Cardiac fibroblast (primary cell): ENCODE results near the gene CHST4.
"Not testable (repeated sequence)": the region's sequence is repeated elsewhere in the genome, so short reads cannot be mapped to it uniquely, and the experiment has no call there.

ENCODE experiments used
- DNase-seq, 2 donors: peaks; one replicate each; pipeline versions ENCODE4 v3.0.0 to v3.0.0-alpha.2; 2010; ENCODE audit warnings: low read depth in 2 of 2
- H3K4me3 ChIP-seq, 2 donors: replicated peaks in 1 of 2; 1 replicate in 1 of 2; 2 replicates in 1 of 2; pipeline ENCODE4 v1.5.1; 2011; ENCODE audit warnings: low read depth in 2 of 2, low read length in 2 of 2, mild to moderate bottlenecking in 2 of 2, moderate library complexity in 1 of 2
- CTCF ChIP-seq: IDR thresholded peaks from one replicate; pipeline ENCODE4 v1.5.1; 2011; ENCODE audit warnings: low read depth, mild to moderate bottlenecking, low read length, inconsistent platforms

The CHST4 gene

DNA sequence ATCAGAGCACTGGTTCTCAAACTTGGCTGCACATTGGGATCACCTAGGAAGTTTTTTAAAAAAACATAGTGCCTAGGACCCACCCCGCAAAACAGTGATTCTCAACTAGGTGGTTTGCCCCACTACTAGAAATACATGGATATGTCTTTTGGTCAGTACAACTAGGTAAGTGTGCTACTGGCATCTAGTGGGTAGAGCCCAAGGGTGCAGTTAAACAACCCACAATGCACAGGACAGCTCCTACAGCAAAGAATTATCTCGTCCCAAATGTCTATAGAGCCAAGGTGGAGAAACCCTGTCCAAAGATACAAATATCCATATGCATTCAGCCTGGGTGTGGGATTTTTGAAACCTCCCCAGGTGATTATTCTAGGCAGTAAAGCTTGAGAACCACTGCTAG, 25.3 kb upstream of the CHST4 start:
- no peak for TF ChIP-seq CTCF
- no peak overlapping the region for H3K4me3 ChIP-seq
- no peak for DNase-seq

DNA sequence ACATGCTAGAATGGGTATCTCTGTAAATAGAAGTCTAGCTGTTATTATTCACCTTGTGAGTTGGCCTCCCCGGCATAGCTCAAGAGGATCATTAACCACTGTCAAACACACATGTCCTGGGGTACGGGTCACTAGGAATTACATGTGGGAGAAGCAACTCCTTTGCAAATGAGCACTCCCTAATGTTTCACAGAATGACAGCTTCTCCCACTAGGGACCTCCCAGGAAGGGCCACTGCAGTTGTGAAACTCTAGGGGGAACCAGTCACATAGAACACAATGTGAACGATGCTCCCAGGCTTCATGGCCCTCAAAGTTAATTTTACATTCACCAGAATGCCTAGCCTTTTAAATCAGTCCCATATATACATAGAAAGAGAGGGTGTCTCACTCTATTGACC, 24.7 kb upstream of the CHST4 start:
- no peak for DNase-seq
- no peak for TF ChIP-seq CTCF
- H3K4me3 ChIP-seq, result no peak overlapping the region

DNA sequence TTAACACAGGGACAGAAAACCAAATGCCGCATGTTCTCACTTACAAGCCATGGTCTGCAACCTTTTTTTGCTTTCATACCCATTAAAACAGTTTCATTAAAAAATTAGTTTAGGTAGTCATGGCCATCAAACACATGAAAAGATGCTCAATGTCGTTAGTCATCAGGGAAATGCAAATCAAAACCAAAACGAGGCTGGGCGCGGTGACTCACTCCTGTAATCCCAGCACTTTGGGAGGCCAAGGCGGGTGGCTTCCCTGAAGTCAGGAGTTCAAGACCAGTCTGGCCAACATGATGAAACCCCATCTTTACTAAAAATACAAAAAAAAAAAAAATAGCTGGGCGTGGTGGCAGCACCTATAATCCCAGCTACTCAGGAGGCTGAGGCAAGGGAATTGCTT, 22.2 kb upstream of the CHST4 start:
- H3K4me3 ChIP-seq, result not testable (repeated sequence)
- DNase-seq, result peak in 1 of 2 donors; percentile 5

DNA sequence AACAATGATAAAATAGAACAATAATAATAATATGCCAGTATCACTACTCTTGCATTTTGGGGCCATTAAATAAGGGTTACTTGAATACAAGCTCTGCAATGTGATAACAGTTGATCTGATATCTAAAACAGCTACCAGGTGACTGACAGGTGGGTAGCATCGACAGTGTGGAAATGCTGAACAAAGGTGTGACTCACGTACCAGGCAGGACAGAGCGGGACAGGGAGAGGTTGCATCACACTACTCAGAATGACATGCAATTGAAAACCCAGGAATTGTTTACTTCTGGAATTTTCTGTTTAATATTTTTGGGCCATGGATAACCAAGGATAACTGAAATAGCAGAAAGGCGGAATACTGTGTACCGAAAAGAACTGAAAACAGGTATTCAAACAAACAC, 21.3 kb upstream of the CHST4 start:
- no peak for DNase-seq
- H3K4me3 ChIP-seq, result no peak overlapping the region
- no peak for TF ChIP-seq CTCF

- TF ChIP-seq CTCF, result no peak
- DNase-seq, result no peak
- H3K4me3 ChIP-seq, result no peak overlapping the region
These were observed 19.2 kb upstream of the CHST4 start for GRCh38 chr16:71507061-71507460.

- no peak for DNase-seq
- H3K4me3 ChIP-seq, result no peak overlapping the region
- TF ChIP-seq CTCF, result no peak
These were observed 12.9 kb upstream of the CHST4 start for GRCh38 chr16:71513302-71513701.

DNA sequence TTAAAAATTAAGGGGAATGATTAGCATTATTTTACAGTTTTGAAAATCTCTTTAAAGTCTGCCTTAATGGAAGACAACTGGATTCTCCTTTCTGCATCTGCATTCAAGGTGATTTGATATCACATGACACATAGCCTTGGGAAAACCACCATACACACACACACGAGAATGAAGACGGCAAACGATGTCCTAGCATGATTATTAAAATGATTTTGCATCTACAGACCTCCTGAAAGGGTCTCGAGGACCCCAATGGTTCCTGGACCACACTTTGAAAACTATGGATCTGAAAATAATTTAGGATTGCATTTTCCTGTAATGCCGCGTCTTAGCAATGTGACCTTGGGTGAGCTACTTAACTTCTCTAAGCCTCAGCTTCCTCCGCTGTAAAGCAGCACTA, 11.8 kb upstream of the CHST4 start:
- no peak for DNase-seq
- H3K4me3 ChIP-seq, result no peak overlapping the region
- TF ChIP-seq CTCF, result no peak

- no peak for TF ChIP-seq CTCF
- no peak overlapping the region for H3K4me3 ChIP-seq
- DNase-seq, result no peak
These were observed 11.2 kb upstream of the CHST4 start for GRCh38 chr16:71515026-71515425.
